ENCODE measurements around the gene NONO. TPM values are rescaled to one million over a fixed set of nuclear protein-coding genes. Genes with fewer than 3 reads are reported as not detected.

NONO gene
- polyA plus RNA-seq, 1 of the 3 experiments (the other 2 are of a cell fraction) = 288 TPM

DNA sequence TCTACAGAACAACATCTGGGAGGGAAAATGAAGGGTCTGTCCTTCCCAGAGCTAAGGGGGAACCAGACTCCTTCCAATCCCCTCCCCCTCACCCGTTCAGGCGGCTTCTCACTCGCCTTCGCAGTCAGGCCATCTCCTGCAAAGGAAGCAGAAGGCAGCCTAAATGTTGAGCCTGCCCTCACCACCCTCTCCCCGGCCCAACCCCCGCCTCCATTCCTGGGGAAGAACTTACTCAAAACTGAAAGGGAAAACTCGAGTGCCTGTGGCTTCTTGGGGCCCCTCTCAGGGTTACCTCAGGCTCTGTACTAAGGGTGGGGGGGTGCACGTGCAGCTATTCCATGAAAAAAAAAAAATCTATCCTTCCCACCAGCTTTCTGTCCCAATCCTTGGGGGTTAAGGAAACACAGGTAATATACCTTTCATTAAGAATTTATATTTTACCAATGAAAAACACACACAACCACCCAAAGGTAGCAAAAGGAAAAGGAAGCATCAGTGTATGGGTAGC, 31.9 kb upstream of the NONO start:
- Histone ChIP-seq H3K9me3 (no peaks in the 10 kb centered on the region), H3K4me2 (no peak overlapping the region), H2AFZ (ENCODE audit: low read depth) (no peak overlapping the region), H4K20me1 (ENCODE audit: insufficient read depth) (no peaks in the 10 kb centered on the region), H3K79me2 (ENCODE audit: insufficient read depth) (peaks cover 16% of the 10 kb centered on the region), H3K27me3 (ENCODE audit: insufficient read depth) (no peaks in the 10 kb centered on the region), H3K4me3 (ENCODE audit: low read depth in 2 of 2, low read length in 1 of 2) (no peak overlapping the region), H3K9me2 (no peaks in the 10 kb centered on the region), H3K36me3 (replicated peaks in 1 of 2; ENCODE audit: control insufficient read depth in 1 of 2, insufficient read depth in 2 of 2, low read length in 1 of 2) (peaks cover 0 to 41% of the 10 kb centered on the region in 2 experiments), H3F3A (replicated peaks; ENCODE audit: insufficient read depth) (peaks cover 6% of the 10 kb centered on the region), H3K9ac (no peak overlapping the region), H3K27ac (ENCODE audit: low read depth in 2 of 2, low read length in 1 of 2) (no peak overlapping the region), H3K4me1 (ENCODE audit: control insufficient read depth in 1 of 2, insufficient read depth in 2 of 2, low read depth in 1 of 2, low read length in 1 of 2) (peaks cover 9 to 12% of the 10 kb centered on the region in 2 experiments; a peak in 2 of 4 replicates)
- TF ChIP-seq, protein P1, sequence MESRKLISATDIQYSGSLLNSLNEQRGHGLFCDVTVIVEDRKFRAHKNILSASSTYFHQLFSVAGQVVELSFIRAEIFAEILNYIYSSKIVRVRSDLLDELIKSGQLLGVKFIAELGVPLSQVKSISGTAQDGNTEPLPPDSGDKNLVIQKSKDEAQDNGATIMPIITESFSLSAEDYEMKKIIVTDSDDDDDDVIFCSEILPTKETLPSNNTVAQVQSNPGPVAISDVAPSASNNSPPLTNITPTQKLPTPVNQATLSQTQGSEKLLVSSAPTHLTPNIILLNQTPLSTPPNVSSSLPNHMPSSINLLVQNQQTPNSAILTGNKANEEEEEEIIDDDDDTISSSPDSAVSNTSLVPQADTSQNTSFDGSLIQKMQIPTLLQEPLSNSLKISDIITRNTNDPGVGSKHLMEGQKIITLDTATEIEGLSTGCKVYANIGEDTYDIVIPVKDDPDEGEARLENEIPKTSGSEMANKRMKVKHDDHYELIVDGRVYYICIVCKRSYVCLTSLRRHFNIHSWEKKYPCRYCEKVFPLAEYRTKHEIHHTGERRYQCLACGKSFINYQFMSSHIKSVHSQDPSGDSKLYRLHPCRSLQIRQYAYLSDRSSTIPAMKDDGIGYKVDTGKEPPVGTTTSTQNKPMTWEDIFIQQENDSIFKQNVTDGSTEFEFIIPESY (IDR thresholded peaks at IDR 0.05; ENCODE audit: borderline replicate concordance, low read depth) = no peak
- TF ChIP-seq, protein P2, sequence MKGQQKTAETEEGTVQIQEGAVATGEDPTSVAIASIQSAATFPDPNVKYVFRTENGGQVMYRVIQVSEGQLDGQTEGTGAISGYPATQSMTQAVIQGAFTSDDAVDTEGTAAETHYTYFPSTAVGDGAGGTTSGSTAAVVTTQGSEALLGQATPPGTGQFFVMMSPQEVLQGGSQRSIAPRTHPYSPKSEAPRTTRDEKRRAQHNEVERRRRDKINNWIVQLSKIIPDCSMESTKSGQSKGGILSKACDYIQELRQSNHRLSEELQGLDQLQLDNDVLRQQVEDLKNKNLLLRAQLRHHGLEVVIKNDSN (IDR thresholded peaks at IDR 0.05; ENCODE audit: borderline replicate concordance, low read depth) = no peak
- TF ChIP-seq PBX3 (IDR thresholded peaks at IDR 0.05) (no peak), POLR2AphosphoS5 (IDR thresholded peaks at IDR 0.05; ENCODE audit: low read depth, low read length) (no peak), EZH2phosphoT487 (IDR thresholded peaks at IDR 0.05; ENCODE audit: borderline replicate concordance, low read depth) (no peak), ELF1 (IDR thresholded peaks at IDR 0.05) (no peak), TCF12 (IDR thresholded peaks at IDR 0.05) (no peak), TEAD4 (IDR thresholded peaks at IDR 0.05; ENCODE audit: borderline replicate concordance, insufficient read depth) (no peak), FOXM1 (IDR thresholded peaks at IDR 0.05; ENCODE audit: low read depth) (no peak), RFX5 (IDR thresholded peaks at IDR 0.05; ENCODE audit: low read length) (no peak), SIN3A (IDR thresholded peaks at IDR 0.05; ENCODE audit: borderline replicate concordance, low read depth, low read length) (no peak), EP300 (IDR thresholded peaks at IDR 0.05; ENCODE audit: borderline replicate concordance in 1 of 2, low read depth in 1 of 2, low read length in 1 of 2) (no peak), NFIC (IDR thresholded peaks at IDR 0.05; ENCODE audit: borderline replicate concordance) (no peak), GATA2 (CRISPR knock-in tag; IDR thresholded peaks at IDR 0.05) (no peak), RCOR1 (IDR thresholded peaks at IDR 0.05; ENCODE audit: low read length) (no peak), GABPA (IDR thresholded peaks at IDR 0.05; ENCODE audit: low read depth) (no peak), SMC3 (IDR thresholded peaks at IDR 0.05; ENCODE audit: low read depth, low read length) (no peak), RAD21 (IDR thresholded peaks at IDR 0.05; ENCODE audit: low read length) (no peak)
- TF ChIP-seq, protein P3, sequence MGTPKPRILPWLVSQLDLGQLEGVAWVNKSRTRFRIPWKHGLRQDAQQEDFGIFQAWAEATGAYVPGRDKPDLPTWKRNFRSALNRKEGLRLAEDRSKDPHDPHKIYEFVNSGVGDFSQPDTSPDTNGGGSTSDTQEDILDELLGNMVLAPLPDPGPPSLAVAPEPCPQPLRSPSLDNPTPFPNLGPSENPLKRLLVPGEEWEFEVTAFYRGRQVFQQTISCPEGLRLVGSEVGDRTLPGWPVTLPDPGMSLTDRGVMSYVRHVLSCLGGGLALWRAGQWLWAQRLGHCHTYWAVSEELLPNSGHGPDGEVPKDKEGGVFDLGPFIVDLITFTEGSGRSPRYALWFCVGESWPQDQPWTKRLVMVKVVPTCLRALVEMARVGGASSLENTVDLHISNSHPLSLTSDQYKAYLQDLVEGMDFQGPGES (IDR thresholded peaks at IDR 0.05; ENCODE audit: low read depth, low read length) = no peak
- TF ChIP-seq, protein P4, sequence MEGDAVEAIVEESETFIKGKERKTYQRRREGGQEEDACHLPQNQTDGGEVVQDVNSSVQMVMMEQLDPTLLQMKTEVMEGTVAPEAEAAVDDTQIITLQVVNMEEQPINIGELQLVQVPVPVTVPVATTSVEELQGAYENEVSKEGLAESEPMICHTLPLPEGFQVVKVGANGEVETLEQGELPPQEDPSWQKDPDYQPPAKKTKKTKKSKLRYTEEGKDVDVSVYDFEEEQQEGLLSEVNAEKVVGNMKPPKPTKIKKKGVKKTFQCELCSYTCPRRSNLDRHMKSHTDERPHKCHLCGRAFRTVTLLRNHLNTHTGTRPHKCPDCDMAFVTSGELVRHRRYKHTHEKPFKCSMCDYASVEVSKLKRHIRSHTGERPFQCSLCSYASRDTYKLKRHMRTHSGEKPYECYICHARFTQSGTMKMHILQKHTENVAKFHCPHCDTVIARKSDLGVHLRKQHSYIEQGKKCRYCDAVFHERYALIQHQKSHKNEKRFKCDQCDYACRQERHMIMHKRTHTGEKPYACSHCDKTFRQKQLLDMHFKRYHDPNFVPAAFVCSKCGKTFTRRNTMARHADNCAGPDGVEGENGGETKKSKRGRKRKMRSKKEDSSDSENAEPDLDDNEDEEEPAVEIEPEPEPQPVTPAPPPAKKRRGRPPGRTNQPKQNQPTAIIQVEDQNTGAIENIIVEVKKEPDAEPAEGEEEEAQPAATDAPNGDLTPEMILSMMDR (IDR thresholded peaks at IDR 0.05) = no peak
- ChIA-PET POLR2A (no interaction called here), CTCF (interaction anchor here (1.0 kb wide), 1 partner anchor 72 kb away, joined by 3 read pairs; no protein-coding TSS in a partner anchor)
- DNase-seq = no peak
- 69% methylated on average over 8 of the region's 8 CpGs for WGBS (ENCODE audit: low lambda C conversion rate)

Measured in SK-N-SH (cell line).